HG03280 (cell line): ENCODE results near the gene IKZF1.
A peak's percentile ranks its signal among the peaks of the same experiment; 100 is the strongest.
"Not testable (repeated sequence)": the region's sequence is repeated elsewhere in the genome, so short reads cannot be mapped to it uniquely, and the experiment has no call there.

Experiments used
- ATAC-seq: cut with Tn5 transposase; IDR thresholded peaks from one replicate; pipeline ENCODE4 v1.9.1; 2021; ENCODE audit warnings: mild to moderate bottlenecking, moderate library complexity; ENCODE audit not compliant: unreplicated experiment

Gene IKZF1

GRCh38 chr7:50331564-50332208 is 27.2 kb downstream of the IKZF1 start:
- ATAC-seq = peak; percentile 66

- no peak for ATAC-seq
These were observed 28.0 kb downstream of the IKZF1 start for GRCh38 chr7:50332241-50333165.

- ATAC-seq = no peak
These were observed 28.7 kb downstream of the IKZF1 start for GRCh38 chr7:50333221-50333651.

- ATAC-seq = no peak
These were observed 30.0 kb downstream of the IKZF1 start for GRCh38 chr7:50334341-50334994.

GRCh38 chr7:50335230-50335794 is 30.8 kb downstream of the IKZF1 start:
- ATAC-seq = no peak

DNA sequence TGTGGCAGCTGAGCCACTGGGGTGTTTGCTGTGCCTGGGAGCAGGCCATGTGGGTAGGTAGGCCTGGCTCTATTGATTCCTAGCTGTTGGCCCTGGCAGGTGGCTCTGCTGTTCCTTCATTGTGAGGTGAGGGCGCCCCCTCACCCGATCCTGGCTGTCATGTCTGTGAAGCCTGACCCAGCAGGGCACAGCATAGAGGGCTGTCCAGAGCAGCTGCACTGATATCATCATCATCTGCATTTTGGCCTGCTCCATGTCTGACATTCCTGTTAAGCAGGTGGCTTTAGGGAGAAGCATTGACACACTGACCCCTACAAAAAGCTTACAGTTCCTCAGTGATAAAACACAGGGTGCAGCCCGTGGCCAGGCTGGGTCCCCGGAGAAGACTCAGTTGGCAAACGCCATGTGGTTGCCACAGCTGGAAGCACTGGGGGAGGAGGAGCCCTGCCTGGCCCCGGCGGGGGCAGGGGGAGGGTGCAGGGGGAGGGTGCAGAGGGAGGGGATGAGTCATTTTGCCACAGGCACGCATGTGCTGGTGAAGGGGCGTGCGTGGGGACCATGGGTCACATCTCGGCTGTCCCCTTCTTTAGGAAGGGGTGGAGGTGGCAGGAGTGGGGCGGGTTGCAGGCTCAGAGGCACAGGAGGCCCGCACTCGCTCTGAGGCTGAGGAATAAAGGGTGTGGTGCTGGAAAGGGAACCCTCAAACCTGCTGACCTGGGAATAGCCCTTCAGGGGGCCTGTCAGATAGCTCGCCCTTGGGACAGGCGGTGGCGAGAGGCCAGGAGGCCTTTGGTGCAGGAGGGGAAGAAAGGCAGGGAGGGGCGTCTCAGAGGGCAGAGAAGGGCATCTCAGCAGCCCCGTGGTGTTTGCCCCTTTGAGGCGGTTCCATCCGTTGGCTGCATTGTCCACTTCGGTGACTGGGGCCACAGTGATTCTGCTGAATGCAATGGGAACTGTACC is 31.6 kb downstream of the IKZF1 start:
- no peak for ATAC-seq

- no peak for ATAC-seq
These were observed 32.6 kb downstream of the IKZF1 start for GRCh38 chr7:50336894-50337703.

DNA sequence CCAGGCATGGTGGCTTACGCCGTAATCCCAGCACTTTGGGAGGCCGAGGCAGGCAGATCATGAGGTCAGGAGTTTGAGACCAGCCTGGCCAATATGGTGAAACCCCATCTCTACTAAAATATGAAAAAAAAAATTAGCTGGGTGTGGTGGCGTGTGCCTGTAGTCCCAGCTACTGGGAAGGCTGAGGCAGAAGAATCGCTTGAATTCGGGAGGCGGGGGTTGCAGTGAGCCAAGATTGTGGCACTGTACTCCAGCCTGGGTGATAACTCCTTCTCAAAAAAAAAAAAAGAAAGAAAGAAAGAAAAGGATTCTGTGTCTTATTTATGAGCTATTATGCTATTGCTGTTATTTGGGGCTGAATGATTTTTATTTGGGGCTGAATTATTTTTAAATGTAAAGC is 35.0 kb downstream of the IKZF1 start:
- not testable (repeated sequence) for ATAC-seq

DNA sequence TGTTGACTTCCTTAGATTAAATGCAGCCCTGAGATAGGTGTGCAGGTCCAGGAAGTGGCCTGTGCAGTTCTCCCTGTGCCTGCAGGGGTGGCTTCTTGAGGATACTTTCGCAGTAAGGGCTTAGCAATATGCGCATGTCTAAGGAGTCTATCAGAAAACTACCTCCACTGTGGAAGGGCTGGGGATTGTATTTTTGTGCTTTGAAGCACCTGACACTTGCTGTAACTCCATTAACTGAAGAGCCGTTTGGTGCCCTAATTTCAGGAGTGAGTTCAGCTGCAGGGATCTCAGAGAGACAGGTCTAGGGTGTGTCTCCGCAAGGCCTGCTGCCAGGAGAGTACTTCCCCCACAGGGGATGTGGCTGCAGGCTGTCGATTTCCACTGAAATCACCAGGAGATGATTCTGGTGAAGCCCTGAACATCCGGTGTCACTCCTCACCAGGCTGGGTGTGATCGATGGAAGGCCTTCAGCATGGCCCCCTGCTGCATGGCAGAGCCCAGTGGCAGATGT is 35.5 kb downstream of the IKZF1 start:
- ATAC-seq = peak; percentile 27

- ATAC-seq = no peak
These were observed 37.2 kb downstream of the IKZF1 start for GRCh38 chr7:50341724-50342123.

- no peak for ATAC-seq
These were observed 38.1 kb downstream of the IKZF1 start for GRCh38 chr7:50342616-50343114.

GRCh38 chr7:50346545-50347497 is 42.3 kb downstream of the IKZF1 start:
- no peak for ATAC-seq

GRCh38 chr7:50347693-50348092 is 43.2 kb downstream of the IKZF1 start:
- ATAC-seq = no peak

- no peak for ATAC-seq
These were observed 44.1 kb downstream of the IKZF1 start for GRCh38 chr7:50348469-50349162.

- ATAC-seq = no peak
These were observed 44.9 kb downstream of the IKZF1 start for GRCh38 chr7:50349399-50349798.

DNA sequence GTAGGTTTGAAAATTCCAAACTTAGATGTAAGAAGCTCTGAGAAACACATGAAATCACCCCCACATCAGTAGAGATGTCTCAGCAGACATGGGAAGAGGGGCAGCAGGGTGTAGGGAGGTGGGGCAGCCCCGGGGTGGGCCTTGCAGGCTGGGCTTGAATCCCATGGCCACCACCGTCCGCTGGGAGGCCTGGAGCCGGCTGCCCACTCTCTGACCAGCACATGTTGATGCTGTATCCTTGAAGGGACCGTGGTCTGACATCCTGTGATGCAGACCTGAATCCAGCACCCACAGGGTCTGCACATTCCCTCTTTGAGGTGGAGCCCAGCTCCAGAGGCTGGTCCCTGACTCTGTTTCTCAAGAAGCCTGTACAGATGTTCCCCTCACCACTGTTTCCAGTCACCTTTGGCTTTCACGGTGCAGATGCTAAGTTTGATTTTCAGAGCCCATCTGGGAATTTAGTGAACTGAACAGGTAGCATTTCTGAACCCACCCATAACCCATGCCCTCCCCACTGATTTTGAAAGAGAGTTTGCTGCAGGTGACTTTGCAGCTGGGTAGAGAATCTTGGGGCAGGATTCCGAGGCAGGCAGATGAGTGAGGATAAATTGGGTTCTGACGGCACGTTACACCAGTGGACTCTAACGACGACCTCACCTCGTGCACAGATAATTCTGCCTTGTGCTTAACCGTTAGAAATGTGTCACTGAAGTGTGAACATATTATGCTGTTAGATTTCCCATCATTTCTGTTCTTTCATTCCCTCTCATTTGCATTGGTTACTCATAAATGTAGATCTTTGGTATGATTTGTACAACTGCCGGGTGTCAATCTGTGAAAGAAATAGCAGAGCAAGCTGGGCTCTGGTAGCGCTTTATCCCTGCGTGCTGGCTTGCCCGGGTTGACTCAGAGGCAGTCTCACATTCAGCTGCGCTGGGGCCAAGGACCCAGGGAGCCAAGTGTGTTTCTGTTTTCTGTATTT is 45.7 kb downstream of the IKZF1 start:
- peak; percentile 79 for ATAC-seq
